HG03457 (cell line): Measurements from ENCODE around the gene GIPC1.

Experiments used
- ATAC-seq: cut with Tn5 transposase; IDR thresholded peaks from one replicate; pipeline ENCODE4 v1.9.1; 2021; ENCODE audit warnings: moderate number of reproducible peaks; ENCODE audit not compliant: unreplicated experiment

The GIPC1 gene

DNA sequence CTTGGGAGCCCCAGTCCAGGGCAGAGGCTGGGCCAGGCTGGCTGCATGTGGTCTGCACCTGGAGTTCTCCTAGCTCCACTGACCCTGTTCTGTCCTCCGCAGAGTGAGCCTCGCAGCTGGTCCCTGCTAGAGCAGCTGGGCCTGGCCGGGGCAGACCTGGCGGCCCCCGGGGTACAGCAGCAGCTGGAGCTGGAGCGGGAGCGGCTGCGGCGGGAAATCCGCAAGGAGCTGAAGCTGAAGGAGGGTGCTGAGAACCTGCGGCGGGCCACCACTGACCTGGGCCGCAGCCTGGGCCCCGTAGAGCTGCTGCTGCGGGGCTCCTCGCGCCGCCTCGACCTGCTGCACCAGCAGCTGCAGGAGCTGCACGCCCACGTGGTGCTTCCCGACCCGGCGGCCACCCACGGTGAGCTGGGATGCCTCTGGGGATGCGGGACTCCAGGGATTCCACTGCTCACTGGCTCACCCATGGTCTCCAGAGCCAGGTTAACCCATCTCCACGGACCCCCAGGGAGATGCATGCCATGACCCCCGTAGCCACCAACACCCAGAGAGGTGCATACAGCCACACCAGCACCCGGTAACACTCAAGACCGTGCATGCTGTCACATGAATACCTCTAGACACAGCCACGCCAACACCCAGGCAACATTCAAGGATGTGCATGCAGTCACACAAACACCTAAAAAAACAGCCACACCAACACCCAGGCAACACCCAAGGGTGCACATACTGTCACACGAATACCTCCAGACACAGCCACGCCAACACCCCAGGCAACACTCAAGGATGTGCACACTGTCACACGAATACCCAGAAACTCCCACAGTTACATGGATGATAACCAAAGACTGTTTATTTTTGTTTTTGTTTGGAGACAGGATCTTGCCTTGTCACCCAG lies 54.6 kb downstream of the GIPC1 start:
- no peak for ATAC-seq

DNA sequence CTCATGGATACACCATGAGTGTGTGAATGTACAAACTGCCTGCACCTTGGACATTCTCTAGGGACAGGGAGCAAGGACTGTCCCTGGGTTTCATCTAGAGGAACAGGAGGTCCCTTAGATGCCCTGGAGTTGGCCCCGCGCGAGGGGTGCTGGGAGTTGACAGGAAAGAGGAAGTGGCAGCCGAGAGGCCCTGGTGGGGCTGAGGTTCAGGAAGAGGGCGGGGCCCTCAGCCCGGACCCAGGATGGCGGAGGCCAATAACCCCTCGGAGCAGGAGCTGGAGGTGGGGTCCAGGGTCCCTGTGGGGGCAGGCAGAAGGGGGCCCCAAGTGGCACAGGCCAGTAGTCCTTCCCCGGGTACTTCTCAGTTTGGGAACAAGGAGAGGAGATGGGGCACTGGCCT lies 55.9 kb downstream of the GIPC1 start:
- no peak for ATAC-seq

DNA sequence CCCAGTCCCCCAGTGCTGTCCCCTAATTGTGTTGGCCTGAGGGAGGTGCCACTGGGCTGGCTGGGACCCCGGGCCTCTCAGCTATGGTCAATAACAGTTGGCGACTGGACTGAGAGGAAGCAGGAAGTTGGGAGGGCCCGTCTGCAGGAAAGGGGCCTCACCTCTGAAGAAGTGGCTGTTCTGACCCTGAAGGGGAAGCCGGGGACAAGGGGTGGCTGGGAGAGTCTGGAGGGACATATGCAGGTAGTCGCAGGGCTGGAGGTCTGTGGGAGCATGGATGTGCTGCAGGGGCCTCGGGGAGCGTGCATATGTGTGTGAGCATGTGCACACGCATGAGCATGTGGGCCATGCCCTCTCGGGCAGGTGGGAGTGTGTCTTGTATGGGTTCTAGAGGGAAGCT lies 56.9 kb downstream of the GIPC1 start:
- ATAC-seq = no peak

- no peak for ATAC-seq
These were observed 58.3 kb downstream of the GIPC1 start for GRCh38 chr19:14437578-14438140.

GRCh38 chr19:14435320-14436050 lies 60.4 kb downstream of the GIPC1 start:
- ATAC-seq = no peak

DNA sequence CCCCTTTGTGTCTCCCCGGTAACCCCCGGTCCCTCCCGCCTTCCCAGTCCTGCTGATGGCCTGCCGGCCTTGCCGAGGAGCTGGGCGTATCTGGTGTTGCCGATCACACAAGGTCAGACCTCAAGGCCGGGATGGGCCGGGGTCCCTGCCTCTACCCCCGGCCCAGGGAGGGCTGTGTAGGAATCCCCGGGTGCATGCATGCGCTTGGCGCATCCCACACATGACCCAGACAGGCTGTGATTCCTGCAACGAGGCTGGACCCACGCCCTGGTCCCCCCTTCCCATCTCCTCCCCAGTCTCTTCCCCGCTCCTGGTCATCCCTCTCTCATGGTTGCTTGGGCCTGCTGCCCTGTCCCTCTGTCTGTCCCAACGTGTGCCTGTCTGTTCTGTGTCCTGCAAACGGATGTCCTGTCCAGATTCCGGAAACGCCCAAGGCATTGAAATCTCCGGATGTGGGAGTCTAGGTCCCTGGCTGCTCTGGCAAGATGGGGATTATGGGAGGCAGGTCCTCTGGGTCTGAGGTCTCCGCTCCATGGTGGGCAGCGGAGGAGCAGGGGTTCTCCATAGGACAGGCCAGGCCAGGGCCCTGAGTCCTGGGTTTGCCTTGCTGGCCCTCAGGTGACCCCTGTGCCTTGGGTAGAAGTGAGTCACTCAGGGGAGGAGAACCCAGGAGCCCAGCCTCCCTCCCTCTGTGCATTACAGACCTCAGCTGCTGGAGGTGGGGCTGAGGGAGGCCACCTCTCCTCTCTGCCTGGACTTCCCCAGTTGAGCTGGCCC lies 61.2 kb downstream of the GIPC1 start:
- no peak for ATAC-seq

DNA sequence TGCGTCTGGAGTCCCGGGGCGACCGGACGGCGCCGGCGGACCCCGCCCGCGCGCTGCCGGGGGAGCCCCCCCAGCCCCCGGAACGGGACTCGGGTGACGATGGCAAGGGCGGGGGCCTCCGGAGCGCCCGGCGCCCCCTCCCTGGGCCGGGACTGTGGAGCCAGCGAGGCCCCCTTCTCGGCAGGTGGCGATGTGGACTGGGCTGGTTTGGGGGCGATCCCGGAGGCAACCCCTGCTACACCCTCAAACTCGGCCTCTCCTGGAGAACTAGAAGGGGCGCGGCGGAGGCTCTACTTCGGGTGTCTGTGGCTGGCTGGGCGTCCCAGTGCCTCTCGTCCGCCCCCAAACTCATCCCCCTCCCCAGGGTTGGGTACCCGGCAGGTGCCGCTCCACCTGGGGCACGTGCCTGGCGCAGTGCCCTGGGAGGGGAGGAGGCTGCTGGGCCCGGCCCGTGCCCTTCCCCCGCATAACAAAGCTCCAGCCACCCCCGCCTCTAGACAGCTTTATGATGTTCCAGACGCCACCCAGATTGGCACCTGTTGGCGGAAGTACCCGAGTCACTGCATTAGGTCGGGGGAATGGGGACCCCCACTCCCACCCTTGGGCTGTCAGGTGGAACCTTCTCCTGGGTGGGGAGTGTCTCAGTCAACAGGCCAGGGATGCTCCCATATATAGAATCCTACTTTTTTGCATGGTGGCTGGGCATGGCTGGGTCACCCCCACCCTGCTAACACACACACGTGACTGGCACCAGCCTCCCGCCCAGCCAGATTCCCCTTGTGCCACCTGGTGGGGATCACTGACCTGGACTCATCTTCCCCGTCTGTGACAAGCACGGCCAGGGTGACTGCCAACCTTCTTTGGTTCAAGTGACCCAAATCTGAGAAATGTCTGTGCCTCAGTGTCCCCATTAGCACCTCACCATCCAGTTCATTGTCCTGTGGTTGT lies 62.1 kb downstream of the GIPC1 start:
- no peak for ATAC-seq

DNA sequence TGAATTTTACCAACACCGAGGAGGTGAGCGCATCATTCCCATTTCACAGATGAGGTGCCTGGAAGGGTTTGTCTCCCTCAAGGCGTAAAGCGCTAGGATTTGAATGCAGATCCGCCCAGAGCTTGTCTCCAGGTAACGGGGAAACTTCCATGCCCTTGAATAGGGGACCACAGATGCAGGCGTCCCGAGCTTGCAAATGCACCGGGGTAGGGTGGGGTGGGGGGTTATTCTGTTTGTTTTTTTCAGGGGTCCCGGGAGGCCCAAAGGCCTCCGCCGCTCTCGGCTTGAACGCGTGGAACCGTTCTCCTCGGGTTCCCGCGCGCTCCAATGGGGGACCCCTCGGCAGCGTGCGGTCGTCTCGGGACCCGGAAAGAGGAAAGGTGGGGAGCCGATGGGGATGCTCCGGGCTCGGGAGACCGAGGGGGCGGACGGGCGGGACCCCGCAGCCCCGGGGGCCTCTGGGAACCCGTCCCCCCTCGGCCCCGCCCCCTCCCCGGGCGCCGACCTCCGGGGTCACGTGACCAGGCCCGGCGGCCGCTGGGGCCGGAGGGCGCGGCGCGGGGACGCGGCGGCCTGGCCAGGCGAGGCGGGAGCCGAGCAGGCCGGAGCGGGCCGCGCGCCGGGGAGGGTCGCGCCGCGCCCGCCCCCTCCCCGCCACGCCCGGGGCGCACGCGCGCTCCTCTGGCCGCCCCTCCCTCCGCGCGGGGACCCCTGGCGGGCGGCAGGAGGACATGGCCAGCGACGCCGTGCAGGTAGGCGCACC lies 63.0 kb downstream of the GIPC1 start, which contains the start of gene PKN1:
TSS of gene PKN1 (plus strand) at position 516 of the 763 bp plus-strand sequence. CDS start at position 732, 216 bp downstream.
- no peak for ATAC-seq

DNA sequence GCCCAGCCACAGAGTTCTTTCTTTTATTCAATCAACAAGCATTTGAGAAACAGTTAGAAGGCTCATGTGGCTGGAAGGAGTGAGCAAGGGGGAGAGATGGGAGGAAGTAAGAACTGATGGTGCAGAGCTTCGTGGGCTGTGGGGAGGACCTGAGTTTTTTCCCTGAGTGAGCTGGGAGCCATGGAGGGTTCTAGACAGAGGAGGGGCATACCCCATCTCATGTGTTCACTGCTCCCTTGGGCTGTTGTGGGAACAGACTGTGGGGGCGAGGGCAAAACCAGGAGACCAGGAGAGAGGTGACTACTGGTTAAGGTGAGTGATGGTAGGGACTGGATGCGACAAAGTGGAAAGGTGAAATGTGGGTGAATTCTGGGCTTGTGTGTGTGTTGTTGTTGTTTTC lies 65.2 kb downstream of the GIPC1 start:
- ATAC-seq = no peak

- no peak for ATAC-seq
These were observed 67.0 kb downstream of the GIPC1 start for GRCh38 chr19:14428882-14429416.
